Neural progenitor cell (in vitro differentiated cells): ENCODE data around the gene ADORA2A.

Experiments used
- EZH2 ChIP-seq: fragments of 200-600 bp; sonication (generic); IDR thresholded peaks from 2 replicates; pipeline ENCODE4 v1.6.1; 2017; ENCODE audit warnings: antibody characterized with exemption, mild to moderate bottlenecking, moderate library complexity
- EZH2phosphoT487 ChIP-seq: fragments of 200-600 bp; sonication (generic); IDR thresholded peaks from 2 replicates; pipeline ENCODE4 v1.6.1; 2017; ENCODE audit warnings: antibody characterized with exemption

DNA sequence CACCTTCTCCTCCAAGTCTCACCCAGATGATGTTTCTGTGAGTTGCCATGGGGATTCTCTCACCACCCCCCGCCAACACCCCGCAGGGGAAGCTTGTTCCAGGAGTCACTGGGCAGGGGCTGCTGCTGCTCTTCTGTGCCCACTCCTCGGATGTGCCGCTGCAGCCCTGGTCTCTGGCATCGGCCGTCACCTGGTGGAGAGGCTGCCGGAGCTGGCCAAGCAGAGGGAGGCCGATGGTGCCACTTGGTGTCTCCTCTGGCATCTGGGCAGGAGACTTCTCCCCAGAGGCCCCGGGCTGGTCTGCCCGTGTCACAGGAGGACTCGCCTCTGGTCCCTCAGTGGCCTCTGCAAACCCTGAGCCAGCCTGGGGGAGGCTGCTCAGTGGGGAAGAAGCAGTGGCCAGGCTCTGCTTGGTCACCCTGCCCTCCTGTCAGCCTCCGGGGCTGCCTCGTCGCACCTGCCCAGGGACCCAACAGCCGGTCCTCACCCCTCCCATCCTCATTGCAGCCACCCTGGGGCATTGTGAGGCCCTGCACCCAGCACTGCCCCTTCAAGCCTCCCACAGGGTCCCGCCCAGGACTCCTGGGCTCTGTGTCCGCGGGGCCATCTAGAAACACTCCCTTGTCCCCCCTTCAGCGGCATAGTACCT lies 424 bp upstream of the ADORA2A start:
- TF ChIP-seq EZH2 = no peak
- no peak for TF ChIP-seq EZH2phosphoT487
